HG03135 (cell line): ENCODE measurements around the gene BHLHE23.
"Not testable (repeated sequence)": the region's sequence is repeated elsewhere in the genome, so short reads cannot be mapped to it uniquely, and the experiment has no call there.

Experiments
- ATAC-seq: cut with Tn5 transposase; IDR thresholded peaks from one replicate; pipeline ENCODE4 v1.9.1; 2021; ENCODE audit warnings: mild to moderate bottlenecking, moderate library complexity; ENCODE audit not compliant: unreplicated experiment

Gene BHLHE23

DNA sequence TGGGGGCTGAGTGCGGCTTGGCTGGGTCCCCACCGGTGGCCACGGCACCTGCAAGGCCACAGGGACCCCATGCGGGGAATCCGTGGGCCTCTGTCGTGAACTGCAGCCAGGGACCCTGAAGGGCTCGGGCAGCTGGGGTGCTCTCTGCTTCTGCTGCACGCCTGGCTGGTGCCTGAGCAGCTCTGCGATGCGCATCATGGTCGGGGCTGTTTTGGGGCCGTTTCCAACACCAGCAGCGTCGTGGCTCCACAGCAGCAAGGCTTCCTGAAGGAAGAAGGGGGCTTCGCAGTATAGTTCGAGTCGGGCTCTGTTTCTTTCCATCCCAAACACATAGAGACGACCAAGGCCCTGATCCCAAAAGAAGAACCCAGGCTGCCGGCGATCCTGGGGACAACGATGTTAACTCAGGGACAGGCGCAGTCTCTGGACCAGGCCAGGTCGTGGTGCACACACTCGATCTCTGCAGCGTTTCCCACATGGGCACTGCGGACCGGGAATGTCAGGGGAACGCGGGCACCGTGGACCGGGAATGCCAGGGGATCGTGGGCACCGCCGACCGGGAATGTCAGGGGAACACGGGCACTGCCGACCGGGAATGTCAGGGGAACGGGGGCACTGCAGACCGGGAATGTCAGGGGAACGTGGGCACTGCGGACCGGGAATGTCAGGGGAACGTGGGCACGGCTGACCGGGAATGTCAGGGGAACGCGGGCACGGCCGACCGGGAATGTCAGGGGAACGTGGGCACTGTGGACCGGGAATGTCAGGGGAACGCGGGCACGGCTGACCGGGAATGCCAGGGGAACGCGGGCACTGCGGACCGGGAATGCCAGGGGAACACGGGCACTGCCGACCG is 36.8 kb upstream of the BHLHE23 start:
- ATAC-seq = no peak

DNA sequence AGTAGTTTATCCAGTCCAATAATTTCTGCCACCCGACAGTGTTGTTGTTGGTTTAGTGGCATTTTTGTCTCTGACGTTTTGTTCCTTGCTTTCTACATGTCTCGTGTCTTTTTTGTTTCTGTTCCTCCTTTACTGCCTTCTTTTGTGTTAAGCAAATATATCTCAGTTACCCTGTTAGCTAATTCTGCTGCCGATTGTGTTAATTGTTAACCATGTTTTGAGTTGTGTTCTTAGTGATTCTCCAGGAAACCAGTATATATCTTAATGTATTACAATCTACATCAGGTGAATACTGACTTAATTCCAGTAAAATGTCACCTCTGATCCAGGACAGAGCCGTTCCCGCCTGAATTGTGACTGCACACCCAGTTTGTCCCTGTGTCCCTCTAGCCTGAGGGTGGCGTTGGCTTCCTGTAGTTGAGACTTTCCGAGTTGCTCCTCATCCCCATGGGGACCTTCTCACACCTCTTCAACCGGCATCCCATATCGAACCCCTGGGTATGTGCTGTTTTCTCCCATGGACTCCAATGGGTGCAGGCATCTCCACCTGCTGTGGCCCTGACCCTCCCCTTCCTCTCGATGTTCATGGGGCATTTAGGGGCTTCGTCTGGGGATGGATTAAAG is 35.8 kb upstream of the BHLHE23 start:
- ATAC-seq = no peak

DNA sequence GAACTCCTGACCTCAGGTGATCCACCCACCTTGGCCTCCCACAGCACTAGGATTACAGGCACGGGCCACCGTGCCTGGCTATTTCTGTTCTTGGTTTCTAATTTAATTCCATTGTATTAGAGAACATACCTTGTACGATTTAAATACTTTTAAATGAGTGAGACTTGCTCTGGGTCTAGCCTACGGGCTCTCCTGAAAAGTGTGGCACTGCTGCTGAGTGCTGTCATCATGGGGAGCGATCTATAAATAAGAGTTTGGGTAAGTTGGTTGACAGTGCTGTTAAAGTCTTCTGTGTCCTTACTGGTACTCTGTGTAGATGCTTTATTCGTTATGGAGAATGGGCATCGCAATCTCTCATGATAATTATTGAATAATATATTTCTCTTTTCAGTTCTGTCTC is 35.0 kb upstream of the BHLHE23 start:
- no peak for ATAC-seq

DNA sequence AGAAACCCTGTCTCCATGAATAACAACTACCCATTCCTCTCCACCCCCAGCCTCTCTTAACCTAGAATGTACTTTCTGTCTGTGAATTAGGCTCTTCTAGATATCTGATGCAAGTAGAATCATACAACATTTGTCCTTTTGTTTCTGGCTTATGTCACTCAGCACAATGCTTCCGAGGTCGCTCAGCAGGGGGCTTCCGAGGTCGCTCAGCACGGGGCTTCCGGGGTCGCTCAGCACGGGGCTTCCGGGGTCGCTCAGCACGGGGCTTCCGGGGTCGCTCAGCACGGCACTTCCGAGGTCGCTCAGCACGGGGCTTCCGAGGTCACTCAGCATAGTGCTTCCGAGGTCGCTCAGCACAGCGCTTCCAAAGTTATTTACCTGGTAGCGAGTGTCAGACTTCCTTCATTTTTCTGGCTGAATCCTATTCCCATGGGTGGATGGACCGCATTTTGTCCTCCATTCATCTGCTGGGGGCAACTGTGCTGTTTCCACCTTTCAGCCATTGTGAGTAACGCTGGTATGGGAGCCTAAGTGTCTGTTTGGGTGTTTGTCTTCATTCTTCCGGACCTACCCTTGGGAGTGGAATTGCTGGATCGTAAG is 31.0 kb upstream of the BHLHE23 start:
- no peak for ATAC-seq

DNA sequence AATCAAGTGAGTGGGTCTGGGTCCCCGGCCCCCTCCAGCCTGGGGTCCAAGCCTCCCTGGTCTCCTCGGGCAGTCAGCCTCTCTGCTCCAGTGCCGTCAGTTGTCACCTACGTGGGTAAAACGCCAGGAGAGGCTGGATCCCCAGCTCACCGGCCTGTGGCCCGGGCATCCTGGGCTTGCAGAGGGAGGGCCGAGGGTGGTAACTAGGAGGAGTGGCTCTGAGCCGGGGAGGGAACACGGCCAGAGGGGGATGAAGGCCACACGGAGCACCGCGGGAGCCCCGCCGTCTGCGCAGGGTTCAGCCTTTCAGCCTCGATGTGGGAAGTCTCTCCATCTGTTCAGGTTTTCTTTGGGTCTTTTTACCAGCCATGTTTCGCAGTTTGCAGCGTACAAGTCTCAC is 29.5 kb upstream of the BHLHE23 start:
- ATAC-seq = no peak

DNA sequence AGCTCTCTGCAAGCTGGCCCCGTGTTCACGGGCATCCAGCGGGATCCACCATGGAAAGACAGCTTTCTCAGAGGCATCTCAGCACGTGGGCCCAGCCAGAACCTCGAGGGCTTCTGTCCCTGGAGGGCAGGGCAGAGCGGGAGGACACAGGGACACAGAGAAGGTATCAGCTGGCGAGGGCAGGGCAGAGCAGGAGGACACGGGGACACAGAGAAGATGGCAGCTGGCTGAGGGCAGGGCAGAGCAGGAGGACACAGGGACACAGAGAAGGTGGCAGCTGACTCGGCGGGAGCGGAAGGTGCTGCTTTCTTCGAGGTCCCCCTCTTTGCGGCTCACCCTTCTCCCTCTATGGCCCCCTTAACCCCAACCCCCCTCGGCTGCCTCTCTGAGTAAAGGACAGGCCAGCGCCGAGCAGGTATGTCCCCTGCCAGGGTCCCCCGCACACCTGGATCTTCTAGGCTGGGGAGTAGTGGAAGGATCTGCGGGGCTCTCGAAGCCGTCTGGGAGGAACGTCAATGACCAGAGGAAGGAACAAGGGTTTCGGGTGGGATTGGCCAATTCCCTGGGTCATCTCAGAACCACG is 28.9 kb upstream of the BHLHE23 start:
- no peak for ATAC-seq

DNA sequence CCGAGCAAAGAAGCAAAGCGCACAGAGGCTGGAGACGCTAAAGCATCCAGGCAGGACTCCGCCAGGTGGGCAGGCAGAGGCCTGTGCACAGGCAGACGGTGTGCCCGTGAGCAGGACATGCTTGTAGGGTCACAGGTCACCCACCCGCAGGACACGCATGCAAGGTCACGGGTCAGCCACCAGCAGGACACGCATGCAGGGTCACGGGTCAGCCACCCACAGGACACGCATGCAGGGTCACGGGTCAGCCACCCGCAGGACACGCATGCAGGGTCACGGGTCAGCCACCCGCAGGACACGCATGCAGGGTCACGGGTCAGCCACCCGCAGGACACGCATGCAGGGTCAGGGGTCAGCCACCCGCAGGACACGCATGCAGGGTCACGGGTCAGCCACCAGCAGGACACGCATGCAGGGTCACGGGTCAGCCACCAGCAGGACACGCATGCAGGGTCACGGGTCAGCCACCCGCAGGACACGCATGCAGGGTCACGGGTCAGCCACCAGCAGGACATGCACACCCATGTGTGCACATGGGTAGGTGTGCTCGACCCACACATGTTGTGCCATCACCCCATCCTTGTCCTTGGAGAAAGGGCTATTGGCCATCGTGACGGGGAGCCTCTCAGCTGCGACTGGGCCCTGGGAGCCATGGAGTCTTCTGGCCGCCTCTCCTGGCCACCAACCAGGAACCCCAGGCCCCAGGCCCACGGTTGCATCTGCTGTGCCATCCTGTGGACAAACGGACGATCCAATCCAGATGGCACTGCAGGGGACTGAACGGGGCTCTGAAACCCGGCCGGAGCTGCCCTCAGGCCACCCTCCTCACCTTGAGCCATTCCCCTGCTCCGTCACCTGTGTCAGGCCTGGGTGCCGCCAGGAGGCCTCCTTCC is 28.2 kb upstream of the BHLHE23 start:
- not testable (repeated sequence) for ATAC-seq

DNA sequence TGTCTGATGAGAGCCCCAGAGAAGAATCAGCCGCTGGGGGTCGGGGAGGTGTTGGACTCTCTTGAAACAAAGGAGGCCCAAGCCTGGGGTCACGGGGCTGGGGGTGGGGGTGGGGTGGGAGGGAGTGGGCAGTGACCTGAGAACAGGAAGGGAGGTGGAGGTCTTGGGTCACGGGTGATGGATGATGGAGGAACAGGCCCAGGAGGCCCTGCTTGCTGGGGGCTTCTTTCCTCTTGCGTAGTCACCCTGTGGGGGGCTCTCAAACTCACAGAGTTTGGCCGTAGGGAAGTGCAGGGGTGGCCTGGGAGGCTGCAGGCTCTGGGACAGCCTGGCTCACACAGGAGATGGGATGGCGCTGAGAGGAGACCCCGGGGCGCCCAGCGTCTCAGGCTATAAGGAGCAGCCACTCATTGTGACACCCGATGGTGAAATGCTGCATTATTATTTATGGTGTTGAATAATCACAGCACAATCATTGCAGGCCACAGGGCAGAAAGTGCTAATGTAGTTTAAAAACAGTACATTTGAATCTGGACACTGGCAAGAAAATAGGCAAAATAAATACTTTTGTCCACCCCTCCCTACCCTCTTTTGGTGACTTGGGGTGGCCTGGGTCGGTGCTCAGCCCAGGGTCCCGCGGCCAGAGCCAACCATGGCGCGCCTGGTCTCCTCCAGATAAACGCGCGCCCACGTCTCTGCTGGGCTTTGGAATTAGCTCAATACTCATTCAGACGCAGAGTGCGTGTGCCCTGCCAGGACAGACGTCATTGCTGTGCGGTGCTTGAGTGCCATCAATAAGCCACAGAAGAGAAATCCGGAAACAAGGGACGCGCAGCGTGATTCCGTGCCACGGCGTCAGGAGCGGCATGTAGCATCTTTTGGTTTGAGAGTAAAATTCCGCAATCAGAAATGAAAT is 27.3 kb upstream of the BHLHE23 start:
- no peak for ATAC-seq

DNA sequence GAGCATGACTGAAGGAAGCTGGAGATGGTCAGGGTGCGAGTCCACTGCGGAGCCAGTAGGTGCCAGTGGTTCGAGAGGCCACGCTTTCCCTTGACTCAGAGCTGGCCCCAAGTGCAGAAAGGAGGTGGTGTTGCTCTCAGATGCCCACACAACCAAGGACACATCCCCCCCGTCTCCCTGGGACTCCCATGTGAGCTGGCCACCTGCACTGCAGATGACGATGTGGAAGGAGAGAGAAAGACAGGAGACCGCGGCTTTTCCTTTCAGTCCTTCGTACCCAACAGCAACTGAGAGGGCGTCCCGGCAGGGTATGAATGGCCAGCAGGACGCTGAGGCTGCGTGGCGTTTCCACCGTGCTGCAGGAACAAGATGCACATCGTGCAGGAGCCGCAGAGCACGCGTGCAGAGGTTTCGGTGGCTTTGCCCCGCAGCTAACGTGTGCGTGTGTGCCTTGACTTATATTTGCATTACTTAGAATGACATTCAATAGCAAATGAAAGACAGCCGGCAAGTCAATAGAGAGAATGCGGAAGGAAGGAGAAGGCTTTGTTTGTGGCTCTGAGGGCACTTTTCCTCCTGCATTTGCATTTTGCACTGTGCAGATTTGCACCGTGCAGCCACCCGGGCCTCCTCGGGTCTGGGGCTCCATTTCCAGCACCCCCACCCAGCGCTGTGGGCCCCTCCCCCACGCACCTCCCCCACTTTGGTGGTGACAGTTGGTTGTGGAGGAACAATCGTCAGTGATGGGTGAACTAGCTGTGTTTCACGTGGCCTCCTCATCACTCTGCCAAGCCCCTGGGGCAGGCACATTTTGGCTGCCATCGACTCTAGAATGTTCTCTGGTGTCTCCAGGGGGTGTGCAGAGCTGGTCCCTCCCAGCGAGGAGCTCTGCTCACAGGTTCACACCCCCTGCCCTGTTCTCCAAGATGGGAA is 26.4 kb upstream of the BHLHE23 start:
- ATAC-seq = peak; percentile 45

DNA sequence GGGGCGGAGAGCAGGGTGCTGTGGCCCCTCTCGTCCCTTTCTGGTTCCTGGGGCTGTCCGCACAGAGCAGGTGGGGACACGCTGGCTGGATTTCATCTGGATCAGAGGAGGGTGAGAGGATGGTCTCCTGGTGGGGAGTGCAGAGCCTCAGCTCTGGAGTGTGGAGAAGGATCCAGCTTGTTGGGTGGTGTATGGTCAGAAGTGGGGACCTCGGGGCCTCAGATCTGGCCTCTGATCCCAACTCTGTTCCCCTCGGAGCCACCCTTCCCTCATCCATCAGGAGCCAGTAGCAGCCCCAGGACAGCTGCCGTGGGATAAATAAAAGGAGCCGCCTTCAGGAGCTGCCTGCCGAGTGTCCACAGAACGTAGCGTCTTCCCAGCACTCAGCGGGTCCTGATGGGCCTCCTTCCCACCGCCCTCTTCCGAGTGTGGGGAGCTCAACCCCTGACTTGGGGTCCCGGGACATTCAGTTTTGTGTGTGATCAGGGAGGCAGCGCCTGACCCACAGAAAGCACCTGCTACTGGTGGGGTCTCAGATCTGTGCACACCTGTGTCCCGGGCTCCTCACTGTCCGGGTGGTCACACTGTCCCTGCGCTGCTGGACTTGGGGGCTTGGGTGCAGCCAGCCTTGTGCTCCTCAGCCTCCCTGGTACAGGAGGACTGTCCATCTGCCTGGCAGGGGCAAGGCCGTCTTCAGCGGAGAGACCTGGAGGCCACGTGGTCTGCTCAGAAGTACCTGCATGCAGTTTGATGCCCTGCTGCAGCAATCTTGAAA is 25.4 kb upstream of the BHLHE23 start:
- no peak for ATAC-seq

DNA sequence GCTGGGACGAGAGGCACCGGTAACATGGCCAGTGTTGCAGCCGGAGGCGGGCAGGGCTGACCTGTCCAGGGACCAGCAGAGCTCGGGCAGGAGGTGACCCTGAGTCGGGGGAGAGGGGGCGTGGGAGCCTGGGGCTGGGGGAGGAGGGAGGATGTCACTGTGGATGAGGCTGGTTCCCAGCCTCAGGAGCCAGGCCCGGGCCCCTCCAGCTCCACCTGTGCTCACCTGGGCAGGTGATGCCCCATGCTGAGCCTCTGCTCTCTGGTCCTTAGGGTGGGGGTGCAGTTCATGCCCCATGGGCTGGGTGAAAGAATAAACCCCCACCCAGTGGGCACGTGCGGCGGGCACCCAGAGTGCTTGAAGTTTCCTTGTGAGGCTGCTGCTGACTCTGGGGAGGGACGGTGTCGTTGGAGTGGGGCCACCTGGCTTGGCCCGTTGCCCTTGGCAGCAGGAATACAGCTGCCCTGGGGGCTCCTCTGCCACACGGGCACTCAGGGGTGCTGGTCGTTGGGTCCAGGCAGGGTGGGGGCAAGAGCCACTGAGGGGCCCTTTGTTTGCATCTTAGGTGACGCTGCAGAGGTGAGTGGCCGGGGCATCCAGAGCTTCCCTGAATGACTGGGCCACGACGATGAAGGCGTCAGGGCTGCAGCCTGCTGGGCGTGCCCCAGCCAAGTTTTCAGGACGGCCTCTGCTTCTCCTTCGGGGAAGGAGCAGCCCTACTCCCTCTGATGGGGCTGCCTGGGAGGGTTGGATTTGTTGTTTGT is 24.7 kb upstream of the BHLHE23 start:
- no peak for ATAC-seq

DNA sequence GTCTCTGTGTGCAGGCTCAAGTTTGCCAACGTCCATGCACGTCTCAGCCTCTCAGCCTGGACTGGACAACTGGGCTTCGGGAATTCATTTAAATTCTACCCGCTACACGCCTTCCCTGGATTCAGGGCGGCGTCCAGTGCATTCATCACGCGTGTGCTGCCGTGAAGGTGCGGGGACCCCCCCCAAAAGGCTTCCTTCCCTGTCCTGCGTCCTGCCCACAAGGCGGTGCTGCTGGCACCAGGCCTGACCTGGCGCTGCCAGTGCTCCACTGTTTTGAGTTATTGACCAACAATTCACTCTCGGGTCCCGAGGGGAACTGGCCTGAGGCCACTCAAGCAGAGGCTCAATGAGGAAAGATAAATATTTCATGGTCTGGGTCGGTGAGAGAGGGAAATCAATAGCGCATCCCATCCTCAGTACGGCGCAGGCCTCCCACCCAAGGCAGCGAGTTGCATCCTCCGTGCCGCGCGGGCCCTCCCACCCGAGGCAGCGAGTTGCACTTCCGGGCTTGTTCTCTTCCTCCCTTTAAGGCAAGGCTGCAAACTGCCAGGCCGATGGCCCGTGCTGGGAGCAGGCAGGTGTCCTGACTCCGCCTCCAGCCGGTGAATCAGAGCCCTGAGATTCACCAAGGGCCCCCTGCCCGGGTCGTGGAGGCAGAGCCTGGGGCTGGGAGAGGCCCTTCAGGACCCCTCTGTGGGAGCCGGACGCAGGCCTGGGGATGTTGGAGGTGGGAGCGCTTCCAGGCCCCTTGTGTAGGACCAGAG is 22.8 kb upstream of the BHLHE23 start:
- ATAC-seq = no peak

DNA sequence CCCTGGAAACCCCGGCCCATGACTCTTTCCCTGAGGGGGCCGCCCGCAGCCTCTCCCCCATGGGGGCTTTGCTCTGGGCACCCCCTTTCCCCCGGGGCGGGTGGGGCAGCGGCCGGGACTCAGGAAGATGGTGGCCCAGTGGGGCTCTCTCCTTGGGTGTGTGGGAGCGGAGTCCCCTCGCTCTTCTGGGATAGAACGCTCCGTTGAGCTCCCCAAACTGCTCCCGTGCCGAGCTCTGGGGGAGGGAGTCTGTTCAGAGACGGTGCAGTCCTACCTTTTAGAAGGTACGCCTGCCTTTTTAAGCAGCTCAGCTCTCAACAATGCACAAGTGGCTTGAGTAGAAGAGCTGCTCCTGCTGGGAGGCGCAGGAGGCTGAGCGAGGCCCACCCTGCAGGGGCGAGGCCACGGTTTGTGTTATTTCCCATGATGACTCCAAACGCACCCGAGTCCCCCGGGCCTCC is 21.7 kb upstream of the BHLHE23 start:
- no peak for ATAC-seq

DNA sequence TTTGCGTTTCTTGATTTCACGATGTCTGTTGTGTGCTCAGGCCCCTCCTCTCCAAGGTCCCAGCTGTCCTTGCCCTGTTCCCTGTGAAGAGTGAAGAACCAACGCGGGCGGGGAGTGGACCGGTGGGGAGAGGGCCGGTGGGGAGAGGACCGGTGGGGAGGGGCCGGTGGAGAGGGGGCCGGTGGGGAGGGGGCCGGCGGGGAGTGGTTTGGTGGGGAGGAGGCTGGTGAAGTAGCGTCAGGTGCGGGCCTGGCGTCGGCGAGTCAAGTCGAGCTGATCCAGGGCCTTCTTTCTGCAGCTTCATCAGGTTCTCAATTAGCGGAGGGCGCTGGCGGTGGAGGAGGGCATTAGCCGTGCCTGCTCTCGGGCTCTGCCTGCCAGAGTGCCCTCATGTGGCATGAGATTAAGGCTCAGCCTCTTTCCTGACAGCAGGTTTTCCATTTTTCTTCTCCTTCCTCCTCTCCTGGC is 21.2 kb upstream of the BHLHE23 start:
- ATAC-seq = no peak

DNA sequence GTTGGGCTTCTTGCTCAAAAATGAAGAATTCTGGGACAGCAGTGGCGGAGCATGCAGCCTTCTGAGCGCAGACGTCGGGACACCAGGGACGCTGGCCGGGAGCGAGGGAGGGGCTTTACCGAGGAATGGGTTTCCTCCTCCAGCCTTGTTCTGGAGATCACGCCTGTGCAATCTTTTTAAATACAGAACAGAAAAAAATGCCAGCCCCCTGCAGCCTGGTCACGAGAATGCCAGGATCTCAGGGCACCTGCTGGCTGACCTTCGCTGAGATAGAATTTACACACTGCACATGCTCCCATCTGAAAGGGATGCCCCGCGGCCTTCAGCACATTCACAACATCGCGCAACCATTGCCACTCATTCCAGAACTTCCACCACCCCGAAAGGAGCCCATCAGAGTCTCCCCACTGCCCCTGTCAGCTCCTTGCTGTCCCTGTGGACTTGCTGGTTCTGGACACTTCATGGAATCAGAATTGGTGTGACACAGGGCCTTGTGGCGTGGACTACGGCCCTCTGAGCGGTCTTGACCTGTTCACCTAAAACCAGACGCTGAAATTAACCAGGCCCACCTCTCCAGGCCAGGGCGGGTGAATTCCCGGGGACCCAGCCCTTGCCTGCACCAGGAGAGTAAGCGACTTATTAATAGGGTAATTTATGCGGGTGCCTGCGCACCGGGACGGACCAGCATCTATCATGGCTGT is 20.6 kb upstream of the BHLHE23 start:
- no peak for ATAC-seq
